GM12878 (cell line): ENCODE data around the gene CDR2L. TPM values are rescaled to one million over a fixed set of nuclear protein-coding genes. Genes with fewer than 3 reads are reported as not detected.

Source experiments
- ATAC-seq: fragments of 200-7000 bp; cut with Tn5 transposase; 3 replicates; pipeline ENCODE4 v1.9.1; 2020; ENCODE audit warnings: mild to moderate bottlenecking, moderate library complexity
- BruUV-seq: library from RNA; stranded (reverse); fragments of 400-500 nt; replicated peaks from 2 replicates; lab custom pipeline; 2021; lab: Mats Ljungman, UMichigan
- CTCF ChIA-PET: fragments of 300-600 bp; sonication (Branson Sonifier 250); formaldehyde crosslinking; extraction: SDS; loops from one replicate; lab custom pipeline; 2021; ENCODE audit warnings: inconsistent platforms; lab: Yijun Ruan, JAX
- POLR2A ChIA-PET: fragments of 350-600 bp; formaldehyde crosslinking; extraction: SDS; loops from one replicate; lab custom pipeline; 2021; ENCODE audit warnings: inconsistent platforms; lab: Charles Lee
- RAD21 ChIA-PET: fragments of 300-600 bp; sonication (Branson Sonifier 250); formaldehyde crosslinking; loops from one replicate; lab custom pipeline; 2023; ENCODE audit warnings: antibody characterized with exemption; ENCODE audit not compliant: unreplicated experiment; lab: Charles Lee
- SMC1A ChIA-PET: fragments of 300-600 bp; sonication (Branson Sonifier 250); formaldehyde crosslinking; loops from one replicate; lab custom pipeline; 2023; ENCODE audit not compliant: unreplicated experiment, uncharacterized antibody; lab: Charles Lee
- DNase-seq: peaks from one replicate; pipeline ENCODE4 v3.0.0-alpha.2; 2011; ENCODE audit warnings: low read depth, low spot score
- FAIRE-seq: peaks from 3 replicates; lab custom pipeline; 2011; peaks lifted over from hg19 to GRCh38; lab: Jason Lieb, UNC
- H2AFZ ChIP-seq: 2 replicates; pipeline ENCODE4 v1.6.0; 2011; ENCODE audit warnings: low read depth, low read length, control low read depth; ENCODE audit not compliant: control insufficient read depth
- H3K27ac ChIP-seq: 2 replicates; pipeline ENCODE4 v1.5.1; 2011; ENCODE audit warnings: control low read depth; ENCODE audit not compliant: control insufficient read depth, insufficient read depth
- H3K27me3 ChIP-seq, 2 experiments: replicated peaks in 1 of 2; 2 replicates each; pipeline versions ENCODE4 v1.6.0 to v1.6.1; 2011; ENCODE audit warnings: low read length in 1 of 2; ENCODE audit not compliant: control insufficient read depth in 2 of 2, insufficient read depth in 2 of 2
- H3K36me3 ChIP-seq, 2 experiments: 2 replicates each; pipeline ENCODE4 v1.5.1; 2011; ENCODE audit warnings: low read length in 1 of 2; ENCODE audit not compliant: control insufficient read depth in 2 of 2, insufficient read depth in 2 of 2
- H3K4me1 ChIP-seq: 2 replicates; pipeline ENCODE4 v1.6.1; 2011; ENCODE audit warnings: mild to moderate bottlenecking, low read length, moderate library complexity, mixed read lengths; ENCODE audit not compliant: control insufficient read depth, insufficient read depth
- H3K4me2 ChIP-seq: 2 replicates; pipeline ENCODE4 v1.6.0; 2011; ENCODE audit warnings: control low read depth; ENCODE audit not compliant: control insufficient read depth, insufficient read depth
- H3K4me3 ChIP-seq: fragments of 200-600 bp; sonication (generic); 2 replicates; pipeline ENCODE4 v1.5.1; 2016
- H3K79me2 ChIP-seq: 2 replicates; pipeline ENCODE4 v1.6.0; 2011; ENCODE audit warnings: low read length; ENCODE audit not compliant: control insufficient read depth, insufficient read depth
- H3K9ac ChIP-seq: 2 replicates; pipeline ENCODE4 v1.8.0; 2011; ENCODE audit warnings: low read length, control low read depth, mixed read lengths; ENCODE audit not compliant: control insufficient read depth, insufficient read depth
- H3K9me3 ChIP-seq: replicated peaks from 3 replicates; pipeline ENCODE4 v1.5.1; 2011; ENCODE audit warnings: mild to moderate bottlenecking, low read length; ENCODE audit not compliant: control insufficient read depth, insufficient read depth
- H4K20me1 ChIP-seq: 2 replicates; pipeline ENCODE4 v1.6.0; 2011; ENCODE audit not compliant: control insufficient read depth, insufficient read depth
- ASH2L ChIP-seq: fragments of 300-600, 200-600 bp; sonication (generic); IDR thresholded peaks from 2 replicates; pipeline ENCODE4 v1.6.1; 2017; ENCODE audit warnings: low read depth, mild to moderate bottlenecking, borderline replicate concordance
- CREM ChIP-seq: IDR thresholded peaks from 2 replicates; pipeline ENCODE4 v1.6.1; 2014; ENCODE audit warnings: antibody characterized with exemption, low read depth
- EP300 ChIP-seq, 2 experiments: fragments of 150-350 bp in 1 of 2; IDR thresholded peaks; 2 replicates each; pipeline ENCODE4 v1.6.1; 2011 to 2012; ENCODE audit warnings: low read depth in 2 of 2, low read length in 2 of 2, borderline replicate concordance in 1 of 2, improper control_type of control experiment in 1 of 2, inconsistent platforms in 1 of 2; ENCODE audit not compliant: control insufficient read depth in 1 of 2
- HCFC1 ChIP-seq: fragments of 150-350 bp; IDR thresholded peaks from 2 replicates; pipeline ENCODE4 v1.6.1; 2014; ENCODE audit warnings: low read length
- IKZF1 ChIP-seq: fragments of 450-650 bp; conservative IDR thresholded peaks from 2 replicates; pipeline ENCODE4 v1.6.1; 2017; ENCODE audit warnings: antibody characterized with exemption, mild to moderate bottlenecking
- KLF5 ChIP-seq: fragments of 450-650 bp; IDR thresholded peaks from 2 replicates; pipeline ENCODE4 v1.6.1; 2014; ENCODE audit warnings: mild to moderate bottlenecking; ENCODE audit not compliant: partially characterized antibody
- NFIC ChIP-seq: IDR thresholded peaks from 2 replicates; pipeline ENCODE4 v1.6.1; 2012; ENCODE audit warnings: low read depth, mild to moderate bottlenecking, inconsistent platforms, low read length, moderate library complexity
- NFXL1 ChIP-seq: fragments of 450-650 bp; IDR thresholded peaks from 2 replicates; pipeline ENCODE4 v1.6.1; 2017; ENCODE audit warnings: antibody characterized with exemption, mild to moderate bottlenecking, borderline replicate concordance
- NFYA ChIP-seq: IDR thresholded peaks from 2 replicates; pipeline ENCODE4 v1.6.1; 2011; ENCODE audit warnings: low read depth, mild to moderate bottlenecking, low read length, improper control_type of control experiment, borderline replicate concordance
- NR2C1 ChIP-seq: fragments of 450-650 bp; IDR thresholded peaks from 2 replicates; pipeline ENCODE4 v1.6.1; 2017; ENCODE audit warnings: antibody characterized with exemption, mild to moderate bottlenecking, moderate library complexity
- NR2F1 ChIP-seq: fragments of 450-650 bp; conservative IDR thresholded peaks from 2 replicates; pipeline ENCODE4 v1.6.1; 2017; ENCODE audit warnings: mild to moderate bottlenecking
- RELA ChIP-seq: fragments of 450-650 bp; IDR thresholded peaks from 2 replicates; pipeline ENCODE4 v1.8.0; 2014; ENCODE audit warnings: borderline replicate concordance; ENCODE audit not compliant: partially characterized antibody
- TAF1 ChIP-seq: IDR thresholded peaks from 2 replicates; pipeline ENCODE4 v1.6.1; 2011; ENCODE audit warnings: mild to moderate bottlenecking, low read depth, low read length, borderline replicate concordance
- ZBED1 ChIP-seq: IDR thresholded peaks from 2 replicates; pipeline ENCODE4 v1.6.1; 2016; ENCODE audit warnings: borderline replicate concordance
- WGBS: methylation state at CpG from one replicate; pipeline ENCODE4 v1.1.6; 2016; ENCODE audit warnings: low lambda C conversion rate; ENCODE audit not compliant: insufficient replicate concordance, insufficient coverage; ENCODE audit errors: missing lambda C conversion rate; 5-methylcytosine and 5-hydroxymethylcytosine counted together
- in situ Hi-C: fragments of 300-500 bp; cut with MboI; formaldehyde crosslinking; loops from 9 replicates; pipeline ENCODE4 v1.14.3; 2018; ENCODE audit warnings: mixed read lengths
- intact Hi-C: fragments of 100-400 bp; cut with micrococcal nuclease; formaldehyde crosslinking; loops from one replicate; pipeline ENCODE4 v1.14.2; 2022; ENCODE audit not compliant: unreplicated experiment
- polyA plus RNA-seq, 11 experiments: library from polyadenylated mRNA; depleted of rRNA in 4 of 11; unstranded in 6 of 11; stranded (reverse) in 5 of 11; fragments of >200 nt; fragmentation: Nextera tagmentation in 4 of 11; fragmentation: Illumina TruSeq in 1 of 11; extraction: Ambion mirVana in 4 of 11; extraction: Trizol in 1 of 11; gene quantifications; 1 replicate in 1 of 11; 2 replicates in 10 of 11; pipeline versions ENCODE4 v1.2.1 to v1.2.3, GENCODE V29; 2011 to 2016; ENCODE audit warnings: inconsistent platforms in 2 of 11, missing spikeins in 2 of 11, low read depth in 1 of 11
- total RNA-seq, 4 experiments: library from RNA; depleted of rRNA in 3 of 4; stranded (reverse); fragments of >200 nt in 3 of 4; fragmentation: Illumina TruSeq in 1 of 4; extraction: Trizol in 1 of 4; gene quantifications; 2 replicates each; pipeline versions ENCODE4 v1.2.1 to v1.2.3, GENCODE V29; 2013 to 2021
- TF ChIP-seq, protein P1 (sequence below): fragments of 150-350 bp; IDR thresholded peaks from 2 replicates; pipeline ENCODE4 v1.6.1; 2016; ENCODE audit warnings: low read depth, low read length
- TF ChIP-seq, protein P2 (sequence below): fragments of 450-650 bp; IDR thresholded peaks from 2 replicates; pipeline ENCODE4 v1.6.1; 2016; ENCODE audit warnings: mild to moderate bottlenecking
- TF ChIP-seq, protein P3 (sequence below): fragments of 450-650 bp; IDR thresholded peaks from 2 replicates; pipeline ENCODE4 v1.6.1; 2017; ENCODE audit warnings: low read depth, mild to moderate bottlenecking, moderate library complexity

CDR2L gene
- total and polyA plus RNA-seq, 10 of the 15 experiments (the other 5 are each of a cell fraction or from before 2014, with no cell fraction given): 0.03 to 0.18 (median 0.04) TPM; not detected in 6

DNA sequence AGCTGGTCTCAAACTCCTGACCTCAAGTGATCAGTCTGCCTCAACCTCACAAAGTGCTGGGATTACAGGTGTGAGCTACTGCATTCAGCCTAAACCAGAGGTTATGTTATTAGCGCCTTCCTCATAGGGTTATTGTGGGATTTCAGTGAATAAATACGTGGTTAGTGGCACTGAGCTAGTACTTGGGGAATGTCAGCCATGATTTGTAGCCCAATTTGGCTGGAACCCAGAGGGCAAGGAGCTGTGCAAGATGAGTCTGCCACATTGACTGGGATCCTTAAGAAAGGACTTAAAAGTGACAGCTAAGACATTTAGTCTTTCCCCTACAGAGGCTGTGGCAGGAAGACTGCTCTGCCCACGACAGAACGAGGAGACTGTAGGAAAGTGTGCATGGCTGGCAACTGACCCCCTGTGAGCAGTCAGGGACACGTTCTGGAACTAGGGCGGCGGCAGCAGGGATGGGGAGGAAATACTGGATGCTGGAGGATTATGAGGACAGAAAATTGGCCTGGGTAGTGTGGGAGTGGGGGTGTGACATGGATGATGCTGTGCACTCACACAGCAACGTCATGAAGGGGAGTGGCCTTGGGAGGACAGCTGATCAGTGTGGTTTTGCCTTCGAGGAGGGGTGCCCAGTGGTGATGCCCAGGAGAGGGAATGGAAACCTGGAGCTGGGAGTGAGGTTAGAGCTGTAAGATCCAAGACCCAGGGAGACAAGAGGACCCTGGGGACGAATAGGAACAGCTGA, 44.7 kb downstream of the CDR2L start:
- 27% methylated on average over 9 of the region's 10 CpGs for WGBS
- Histone ChIP-seq H3K9me3 (no peaks in the 10 kb centered on the region; the same call in 2 of the 3 replicates), H3K36me3 (no peaks in the 10 kb centered on the region), H3K9ac (no peak overlapping the region), H3K27me3 (no peaks in the 10 kb centered on the region), H3K4me1 (0 out of 2 replicates have a peak, but pooled peaks cover 4% of the 10 kb centered on the region), H3K4me2 (peak overlapping the region; percentile 97), H2AFZ (peak overlapping the region; percentile 40), H3K4me3 (peak overlapping the region; percentile 36; the same call in 1 of the 2 replicates), H3K79me2 (no peaks in the 10 kb centered on the region), H3K27ac (no peak overlapping the region), H4K20me1 (no peaks in the 10 kb centered on the region)
- ChIA-PET POLR2A (interaction anchor here (0.5 to 2.1 kb wide), 3 partner anchors 16 to 162 kb away, joined by 3 to 10 read pairs (median 3); partner anchors contain the start of gene MRPL58), CTCF (interaction anchor here (0.8 to 5.3 kb wide), 8 partner anchors 13 to 177 kb away, joined by 3 to 37 read pairs (median 4); partner anchors contain the start of gene MRPL58), SMC1A (interaction anchor here (0.7 to 1.6 kb wide), 5 partner anchors 17 to 113 kb away, joined by 3 to 15 read pairs (median 5); no protein-coding TSS in a partner anchor), RAD21 (interaction anchor here (0.5 to 2.4 kb wide), 8 partner anchors 17 to 170 kb away, joined by 3 to 21 read pairs (median 4); partner anchors contain the start of gene MRPL58)
- BruUV-seq: no TSS peak
- intact Hi-C loops (loop anchor here (5.0 to 10.0 kb wide), 2 partner anchors 67 to 150 kb away; partner anchors contain the start of gene SUMO2), in situ Hi-C loops (no loop called here)
- ATAC-seq (peak; percentile 43), FAIRE-seq (no peak), DNase-seq (no peak)
- no peak for TF ChIP-seq NR2C1
- TF ChIP-seq, protein P1, sequence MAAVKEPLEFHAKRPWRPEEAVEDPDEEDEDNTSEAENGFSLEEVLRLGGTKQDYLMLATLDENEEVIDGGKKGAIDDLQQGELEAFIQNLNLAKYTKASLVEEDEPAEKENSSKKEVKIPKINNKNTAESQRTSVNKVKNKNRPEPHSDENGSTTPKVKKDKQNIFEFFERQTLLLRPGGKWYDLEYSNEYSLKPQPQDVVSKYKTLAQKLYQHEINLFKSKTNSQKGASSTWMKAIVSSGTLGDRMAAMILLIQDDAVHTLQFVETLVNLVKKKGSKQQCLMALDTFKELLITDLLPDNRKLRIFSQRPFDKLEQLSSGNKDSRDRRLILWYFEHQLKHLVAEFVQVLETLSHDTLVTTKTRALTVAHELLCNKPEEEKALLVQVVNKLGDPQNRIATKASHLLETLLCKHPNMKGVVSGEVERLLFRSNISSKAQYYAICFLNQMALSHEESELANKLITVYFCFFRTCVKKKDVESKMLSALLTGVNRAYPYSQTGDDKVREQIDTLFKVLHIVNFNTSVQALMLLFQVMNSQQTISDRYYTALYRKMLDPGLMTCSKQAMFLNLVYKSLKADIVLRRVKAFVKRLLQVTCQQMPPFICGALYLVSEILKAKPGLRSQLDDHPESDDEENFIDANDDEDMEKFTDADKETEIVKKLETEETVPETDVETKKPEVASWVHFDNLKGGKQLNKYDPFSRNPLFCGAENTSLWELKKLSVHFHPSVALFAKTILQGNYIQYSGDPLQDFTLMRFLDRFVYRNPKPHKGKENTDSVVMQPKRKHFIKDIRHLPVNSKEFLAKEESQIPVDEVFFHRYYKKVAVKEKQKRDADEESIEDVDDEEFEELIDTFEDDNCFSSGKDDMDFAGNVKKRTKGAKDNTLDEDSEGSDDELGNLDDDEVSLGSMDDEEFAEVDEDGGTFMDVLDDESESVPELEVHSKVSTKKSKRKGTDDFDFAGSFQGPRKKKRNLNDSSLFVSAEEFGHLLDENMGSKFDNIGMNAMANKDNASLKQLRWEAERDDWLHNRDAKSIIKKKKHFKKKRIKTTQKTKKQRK: no peak
- TF ChIP-seq ASH2L: no peak
- TF ChIP-seq EP300 (IDR thresholded peaks at IDR 0.05; ENCODE audit: borderline replicate concordance in 1 of 2, control insufficient read depth in 1 of 2, low read depth in 2 of 2, low read length in 2 of 2): no peak
- no peak for TF ChIP-seq KLF5
- TF ChIP-seq NFYA: no peak
- TF ChIP-seq, protein P2, sequence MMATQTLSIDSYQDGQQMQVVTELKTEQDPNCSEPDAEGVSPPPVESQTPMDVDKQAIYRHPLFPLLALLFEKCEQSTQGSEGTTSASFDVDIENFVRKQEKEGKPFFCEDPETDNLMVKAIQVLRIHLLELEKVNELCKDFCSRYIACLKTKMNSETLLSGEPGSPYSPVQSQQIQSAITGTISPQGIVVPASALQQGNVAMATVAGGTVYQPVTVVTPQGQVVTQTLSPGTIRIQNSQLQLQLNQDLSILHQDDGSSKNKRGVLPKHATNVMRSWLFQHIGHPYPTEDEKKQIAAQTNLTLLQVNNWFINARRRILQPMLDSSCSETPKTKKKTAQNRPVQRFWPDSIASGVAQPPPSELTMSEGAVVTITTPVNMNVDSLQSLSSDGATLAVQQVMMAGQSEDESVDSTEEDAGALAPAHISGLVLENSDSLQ: peak; percentile 9; the same call in 1 of the 2 replicates
- no peak for TF ChIP-seq NFIC
- TF ChIP-seq ZBED1: no peak
- TF ChIP-seq CREM: peak; percentile 59; the same call in 1 of the 2 replicates
- no peak for TF ChIP-seq RELA
- no peak for TF ChIP-seq TAF1
- TF ChIP-seq NR2F1: no peak
- TF ChIP-seq NFXL1: no peak
- peak; percentile 38; the same call in 1 of the 2 replicates for TF ChIP-seq IKZF1
- TF ChIP-seq HCFC1: no peak
- TF ChIP-seq, protein P3, sequence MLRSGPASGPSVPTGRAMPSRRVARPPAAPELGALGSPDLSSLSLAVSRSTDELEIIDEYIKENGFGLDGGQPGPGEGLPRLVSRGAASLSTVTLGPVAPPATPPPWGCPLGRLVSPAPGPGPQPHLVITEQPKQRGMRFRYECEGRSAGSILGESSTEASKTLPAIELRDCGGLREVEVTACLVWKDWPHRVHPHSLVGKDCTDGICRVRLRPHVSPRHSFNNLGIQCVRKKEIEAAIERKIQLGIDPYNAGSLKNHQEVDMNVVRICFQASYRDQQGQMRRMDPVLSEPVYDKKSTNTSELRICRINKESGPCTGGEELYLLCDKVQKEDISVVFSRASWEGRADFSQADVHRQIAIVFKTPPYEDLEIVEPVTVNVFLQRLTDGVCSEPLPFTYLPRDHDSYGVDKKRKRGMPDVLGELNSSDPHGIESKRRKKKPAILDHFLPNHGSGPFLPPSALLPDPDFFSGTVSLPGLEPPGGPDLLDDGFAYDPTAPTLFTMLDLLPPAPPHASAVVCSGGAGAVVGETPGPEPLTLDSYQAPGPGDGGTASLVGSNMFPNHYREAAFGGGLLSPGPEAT: no peak
